HCT116 (cell line): Measurements from ENCODE around the gene TNKS2. TPM values are rescaled to one million over a fixed set of nuclear protein-coding genes. Genes with fewer than 3 reads are reported as not detected.

Experiments
- ATAC-seq: fragments of 200-7000 bp; cut with Tn5 transposase; 2 replicates; pipeline ENCODE4 v1.9.1; 2020; ENCODE audit warnings: mild to moderate bottlenecking, moderate library complexity
- BruUV-seq: library from RNA; stranded (reverse); fragments of 400-500 nt; replicated peaks from 2 replicates; lab custom pipeline; 2021; lab: Mats Ljungman, UMichigan
- CTCF ChIA-PET: fragments of 300-600 bp; sonication (Branson Sonifier 250); formaldehyde crosslinking; loops from one replicate; lab custom pipeline; 2021; ENCODE audit warnings: antibody characterized with exemption; lab: Charles Lee
- POLR2A ChIA-PET: fragments of 300-600, 350-600 bp; sonication (Branson Sonifier 250); formaldehyde crosslinking; loops from one replicate; lab custom pipeline; 2021; ENCODE audit warnings: antibody characterized with exemption; lab: Charles Lee
- RAD21 ChIA-PET, 2 experiments: fragments of 300-600 bp; sonication (Branson Sonifier 250); formaldehyde crosslinking; loops; one replicate each; lab custom pipeline; 2023; ENCODE audit warnings: low total read pairs in 2 of 2; ENCODE audit not compliant: uncharacterized antibody in 2 of 2, unreplicated experiment in 2 of 2, low non-redundant PET in 1 of 2; lab: Charles Lee
- DNase-seq: peaks from one replicate; pipeline ENCODE4 v3.0.0-alpha.2; 2010; ENCODE audit warnings: low read depth, low spot score
- H2AFZ ChIP-seq: fragments of 200-600 bp; shearing (Covaris generic), sonication (generic); 2 replicates; pipeline ENCODE4 v1.6.1; 2017; ENCODE audit warnings: low read depth, mixed run types, mixed read lengths, antibody characterized with exemption, low read length; ENCODE audit not compliant: poor library complexity, severe bottlenecking
- H3K27ac ChIP-seq: 2 replicates; pipeline ENCODE4 v1.5.1; 2012; ENCODE audit warnings: low read depth, low read length
- H3K27me3 ChIP-seq: fragments of 200-600 bp; sonication (generic); 2 replicates; pipeline ENCODE4 v1.6.1; 2016; ENCODE audit warnings: mixed run types, low read length, mixed read lengths; ENCODE audit not compliant: insufficient read depth
- H3K36me3 ChIP-seq, 2 experiments: fragments of 200-500 bp in 1 of 2; fragments of 200-600 bp in 1 of 2; sonication (Bioruptor generic) in 1 of 2; sonication (generic) in 1 of 2; 2 replicates each; pipeline versions ENCODE4 v1.5.1 to v1.6.1; 2014 to 2016; ENCODE audit warnings: low read length in 2 of 2, inconsistent platforms in 1 of 2, mixed read lengths in 1 of 2, mixed run types in 1 of 2; ENCODE audit not compliant: insufficient read depth in 2 of 2, control insufficient read depth in 1 of 2
- H3K4me1 ChIP-seq, 2 experiments: fragments of 200-600 bp in 1 of 2; sonication (generic) in 1 of 2; 2 replicates each; pipeline versions ENCODE4 v1.5.1 to v1.6.1; 2012 to 2017; ENCODE audit warnings: low read length in 2 of 2, inconsistent platforms in 1 of 2, mild to moderate bottlenecking in 1 of 2, mixed read lengths in 1 of 2, mixed run types in 1 of 2, moderate library complexity in 1 of 2; ENCODE audit not compliant: insufficient read depth in 2 of 2, control insufficient read depth in 1 of 2
- H3K4me2 ChIP-seq: fragments of 200-600 bp; sonication (generic); 2 replicates; pipeline ENCODE4 v1.6.1; 2017; ENCODE audit warnings: mixed run types, low read length, mixed read lengths
- H3K4me3 ChIP-seq, 2 experiments: fragments of 200-600 bp in 1 of 2; sonication (generic) in 1 of 2; replicated peaks in 1 of 2; 2 replicates each; pipeline ENCODE4 v1.5.1; 2011 to 2016; ENCODE audit warnings: low read length in 2 of 2, control low read depth in 1 of 2, low read depth in 1 of 2, mild to moderate bottlenecking in 1 of 2, mixed read lengths in 1 of 2, mixed run types in 1 of 2
- H3K79me2 ChIP-seq: fragments of 200-600 bp; sonication (generic); 2 replicates; pipeline ENCODE4 v1.6.1; 2017; ENCODE audit warnings: mild to moderate bottlenecking, mixed run types, low read length, moderate library complexity, mixed read lengths; ENCODE audit not compliant: insufficient read depth
- H3K9ac ChIP-seq: fragments of 200-600 bp; sonication (generic); 2 replicates; pipeline ENCODE4 v1.6.1; 2016; ENCODE audit warnings: low read length, mixed read lengths
- H3K9me2 ChIP-seq: fragments of 200-600 bp; sonication (generic), shearing (Covaris generic); 2 replicates; pipeline ENCODE4 v1.6.1; 2017; ENCODE audit warnings: mixed run types, mild to moderate bottlenecking, moderate library complexity; ENCODE audit not compliant: insufficient read depth
- H3K9me3 ChIP-seq, 2 experiments: fragments of 200-500 bp in 1 of 2; fragments of 200-600 bp in 1 of 2; sonication (Bioruptor generic) in 1 of 2; sonication (generic) in 1 of 2; 2 replicates each; pipeline ENCODE4 v1.6.1; 2014 to 2017; ENCODE audit warnings: low read length in 2 of 2, mixed read lengths in 2 of 2, inconsistent platforms in 1 of 2, low read depth in 1 of 2, mild to moderate bottlenecking in 1 of 2, mixed run types in 1 of 2, moderate library complexity in 1 of 2; ENCODE audit not compliant: control insufficient read depth in 1 of 2, insufficient read depth in 1 of 2
- H4K20me1 ChIP-seq: fragments of 200-600 bp; sonication (generic), shearing (Covaris generic); 2 replicates; pipeline ENCODE4 v1.6.1; 2017; ENCODE audit warnings: mixed run types, mild to moderate bottlenecking, moderate library complexity; ENCODE audit not compliant: insufficient read depth
- ATF3 ChIP-seq: IDR thresholded peaks from 2 replicates; pipeline ENCODE4 v1.6.1; 2012
- CEBPB ChIP-seq: IDR thresholded peaks from 2 replicates; pipeline ENCODE4 v1.6.1; 2012; ENCODE audit warnings: low read depth
- CTCF ChIP-seq, 3 experiments: fragments of 200-600 bp in 1 of 3; sonication (generic) in 1 of 3; IDR thresholded peaks in 2 of 3; conservative IDR thresholded peaks in 1 of 3; 2 replicates each; pipeline ENCODE4 v1.5.1; 2012 to 2017; ENCODE audit warnings: low read depth in 2 of 3, low read length in 2 of 3, antibody characterized with exemption in 1 of 3, borderline replicate concordance in 1 of 3, control low read depth in 1 of 3, mild to moderate bottlenecking in 1 of 3, mixed read lengths in 1 of 3, mixed run types in 1 of 3, moderate library complexity in 1 of 3; ENCODE audit not compliant: insufficient read depth in 1 of 3
- EGR1 ChIP-seq: IDR thresholded peaks from 2 replicates; pipeline ENCODE4 v1.6.1; 2012; ENCODE audit warnings: low read depth
- ELF1 ChIP-seq: IDR thresholded peaks from 2 replicates; pipeline ENCODE4 v1.6.1; 2012; ENCODE audit warnings: low read depth, borderline replicate concordance
- EZH2phosphoT487 ChIP-seq: fragments of 200-600 bp; IDR thresholded peaks from 2 replicates; pipeline ENCODE4 v1.6.1; 2018; ENCODE audit warnings: antibody characterized with exemption, borderline replicate concordance
- FOSL1 ChIP-seq: IDR thresholded peaks from 2 replicates; pipeline ENCODE4 v1.6.1; 2012; ENCODE audit warnings: low read depth
- JUND ChIP-seq: IDR thresholded peaks from 2 replicates; pipeline ENCODE4 v1.6.1; 2012
- POLR2A ChIP-seq: IDR thresholded peaks from 2 replicates; pipeline ENCODE4 v1.7.0; 2011; ENCODE audit warnings: borderline replicate concordance; ENCODE audit not compliant: insufficient read depth, insufficient read length; ENCODE audit errors: extremely low read depth
- REST ChIP-seq: IDR thresholded peaks from 2 replicates; pipeline ENCODE4 v1.6.1; 2012; ENCODE audit warnings: low read depth
- SIN3A ChIP-seq: IDR thresholded peaks from 2 replicates; pipeline ENCODE4 v1.6.1; 2012; ENCODE audit warnings: low read depth
- SP1 ChIP-seq: IDR thresholded peaks from 2 replicates; pipeline ENCODE4 v1.6.1; 2012; ENCODE audit warnings: low read depth
- SRF ChIP-seq: IDR thresholded peaks from 2 replicates; pipeline ENCODE4 v1.6.1; 2012; ENCODE audit warnings: low read depth
- TCF7L2 ChIP-seq: IDR thresholded peaks from 2 replicates; pipeline ENCODE4 v1.7.0; 2011; ENCODE audit warnings: borderline replicate concordance, inconsistent platforms; ENCODE audit not compliant: insufficient read depth, insufficient read length; ENCODE audit errors: extremely low read depth
- YY1 ChIP-seq: IDR thresholded peaks from 2 replicates; pipeline ENCODE4 v1.6.1; 2011; ENCODE audit warnings: low read length, low read depth, moderate library complexity, mild to moderate bottlenecking; ENCODE audit not compliant: insufficient replicate concordance; ENCODE audit errors: extremely low read depth
- ZFX ChIP-seq: fragments of 450-650 bp; IDR thresholded peaks from 2 replicates; pipeline ENCODE4 v1.6.1; 2017
- ZNF274 ChIP-seq: fragments of 200-500 bp; sonication (Bioruptor generic); IDR thresholded peaks from 2 replicates; pipeline ENCODE4 v1.6.1; 2014; ENCODE audit warnings: mild to moderate bottlenecking, low read depth, low read length, inconsistent platforms
- intact Hi-C: fragments of 100-400 bp; cut with micrococcal nuclease; formaldehyde crosslinking; loops from 2 replicates; pipeline ENCODE4 v1.10.0; 2022
- total RNA-seq: library from RNA; stranded (reverse); gene quantifications from one replicate; pipeline ENCODE4 v1.2.1, GENCODE V29; 2021; ENCODE audit not compliant: unreplicated experiment
- TF ChIP-seq, protein P1 (sequence below): IDR thresholded peaks from 2 replicates; pipeline ENCODE4 v1.6.1; 2011; ENCODE audit warnings: mild to moderate bottlenecking, low read length, moderate library complexity; ENCODE audit not compliant: insufficient replicate concordance; ENCODE audit errors: extremely low read depth

TNKS2 gene
- total RNA-seq, 1 experiment from 2014 or later: 20.7 TPM

DNA sequence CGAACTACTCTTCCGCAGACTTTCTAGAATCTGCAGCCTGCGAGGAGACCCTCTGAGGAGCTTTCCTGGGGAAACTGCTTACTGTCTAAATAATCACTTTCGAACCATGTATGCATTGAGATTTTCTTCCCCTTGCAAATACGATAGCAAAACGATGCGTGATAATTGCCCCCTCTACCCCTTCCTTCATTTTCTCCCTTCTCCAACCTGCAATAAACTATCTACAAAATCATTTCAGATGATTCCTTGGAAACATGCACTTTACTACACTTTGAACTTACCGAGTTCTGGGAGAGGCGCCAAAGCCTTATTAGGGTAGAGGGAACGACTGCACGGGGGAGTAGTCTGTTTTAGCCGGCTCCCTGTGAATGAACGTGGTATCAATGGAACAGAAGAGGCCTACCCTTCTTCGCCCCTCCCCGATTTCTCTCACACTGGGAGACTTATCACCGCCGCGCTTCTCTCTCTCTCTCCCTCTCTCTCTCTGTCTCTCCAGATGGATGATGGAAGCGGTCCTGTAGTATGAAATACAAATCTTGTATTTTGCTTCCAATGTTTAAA is 111.0 kb downstream of the TNKS2 start, which contains the start of gene FGFBP3 (continued):
- no peak for TF ChIP-seq SP1
- TF ChIP-seq POLR2A: no peak
- TF ChIP-seq FOSL1: no peak
- TF ChIP-seq ZNF274: no peak

GRCh38 chr10:91910467-91910866 is 112.2 kb downstream of the TNKS2 start:
- no peak overlapping the region for H3K27ac ChIP-seq
- no peaks in the 10 kb centered on the region for H3K9me3 ChIP-seq
- no peak overlapping the region for H3K9ac ChIP-seq
- no peaks in the 10 kb centered on the region for H3K9me2 ChIP-seq
- intact Hi-C loops: loop anchor here (5.0 to 10.0 kb wide), 7 partner anchors 268 to 1158 kb away; no protein-coding TSS in a partner anchor
- no peak overlapping the region for H2AFZ ChIP-seq
- H3K4me3 ChIP-seq: no peak overlapping the region
- ChIA-PET RAD21 (interaction anchor here in 1 of 2 experiments (0.7 kb wide), 1 partner anchor 152 kb away, joined by 3 read pairs; no protein-coding TSS in a partner anchor), CTCF (interaction anchor here (0.8 to 1.3 kb wide), 3 partner anchors 152 to 614 kb away, joined by 3 to 9 read pairs (median 3); no protein-coding TSS in a partner anchor), POLR2A (no interaction called here)
- H3K36me3 ChIP-seq: no peaks in the 10 kb centered on the region
- ATAC-seq: no peak
- DNase-seq: no peak
- BruUV-seq: no TSS peak
- no peaks in the 10 kb centered on the region for H3K79me2 ChIP-seq
- H3K4me2 ChIP-seq: peak overlapping the region; percentile 100
- no peaks in the 10 kb centered on the region for H3K27me3 ChIP-seq
- H3K4me1 ChIP-seq: peaks cover 8 to 23% of the 10 kb centered on the region in 2 experiments; a peak in 3 of 4 replicates
- no peaks in the 10 kb centered on the region for H4K20me1 ChIP-seq
- no peak for TF ChIP-seq EZH2phosphoT487
- TF ChIP-seq ZFX: no peak
- TF ChIP-seq JUND: no peak
- no peak for TF ChIP-seq ATF3
- TF ChIP-seq ELF1: no peak
- TF ChIP-seq EGR1: no peak
- TF ChIP-seq TCF7L2: no peak
- TF ChIP-seq CEBPB: no peak
- TF ChIP-seq SIN3A: no peak
- TF ChIP-seq, protein P1, sequence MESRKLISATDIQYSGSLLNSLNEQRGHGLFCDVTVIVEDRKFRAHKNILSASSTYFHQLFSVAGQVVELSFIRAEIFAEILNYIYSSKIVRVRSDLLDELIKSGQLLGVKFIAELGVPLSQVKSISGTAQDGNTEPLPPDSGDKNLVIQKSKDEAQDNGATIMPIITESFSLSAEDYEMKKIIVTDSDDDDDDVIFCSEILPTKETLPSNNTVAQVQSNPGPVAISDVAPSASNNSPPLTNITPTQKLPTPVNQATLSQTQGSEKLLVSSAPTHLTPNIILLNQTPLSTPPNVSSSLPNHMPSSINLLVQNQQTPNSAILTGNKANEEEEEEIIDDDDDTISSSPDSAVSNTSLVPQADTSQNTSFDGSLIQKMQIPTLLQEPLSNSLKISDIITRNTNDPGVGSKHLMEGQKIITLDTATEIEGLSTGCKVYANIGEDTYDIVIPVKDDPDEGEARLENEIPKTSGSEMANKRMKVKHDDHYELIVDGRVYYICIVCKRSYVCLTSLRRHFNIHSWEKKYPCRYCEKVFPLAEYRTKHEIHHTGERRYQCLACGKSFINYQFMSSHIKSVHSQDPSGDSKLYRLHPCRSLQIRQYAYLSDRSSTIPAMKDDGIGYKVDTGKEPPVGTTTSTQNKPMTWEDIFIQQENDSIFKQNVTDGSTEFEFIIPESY: no peak
- TF ChIP-seq SRF: no peak
- no peak for TF ChIP-seq YY1
- TF ChIP-seq CTCF (IDR thresholded peaks at IDR 0.05 in 2 of 3, conservative IDR thresholded peaks at IDR 0.05 in 1 of 3; ENCODE audit: borderline replicate concordance in 1 of 3, insufficient read depth in 1 of 3, low read depth in 2 of 3, low read length in 2 of 3): no peak
- no peak for TF ChIP-seq ZNF274
- no peak for TF ChIP-seq REST
